Measurements from ENCODE around the gene VWA1.
A peak's percentile ranks its signal among the peaks of the same experiment; 100 is the strongest.
"Not testable (repeated sequence)": the region's sequence is repeated elsewhere in the genome, so short reads cannot be mapped to it uniquely, and the experiment has no call there.

The VWA1 gene

DNA sequence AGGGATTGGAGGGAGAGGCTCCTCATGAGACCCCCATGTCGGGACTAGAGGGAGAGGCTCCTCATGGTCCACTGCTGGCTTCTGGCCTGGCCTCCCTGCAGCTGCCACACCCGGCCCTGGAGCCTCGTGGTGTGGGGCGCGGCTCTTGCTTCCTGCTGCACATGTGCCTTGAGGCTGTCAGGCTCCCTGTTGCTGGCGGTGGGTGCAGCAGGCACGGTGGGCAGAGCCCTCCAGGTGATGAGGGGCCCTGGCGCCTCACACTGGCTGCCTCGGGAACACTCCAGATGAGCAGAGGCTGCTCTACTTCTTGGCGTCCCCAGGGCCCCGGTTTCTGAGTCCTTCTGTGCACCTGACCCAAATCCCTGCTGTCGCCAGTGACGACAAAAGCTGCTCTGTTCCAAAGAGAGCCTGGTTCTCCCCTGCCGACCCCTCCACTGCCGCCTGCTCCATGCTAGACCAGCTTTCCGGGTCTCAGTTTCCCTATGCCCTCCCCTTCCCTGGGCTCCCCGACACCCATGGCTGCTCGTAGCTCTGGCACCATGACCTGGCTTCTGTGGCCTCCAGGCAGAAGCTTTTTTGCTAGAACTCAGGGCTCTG is 26.3 kb downstream of the VWA1 start:
- DNase-seq = no peak

DNA sequence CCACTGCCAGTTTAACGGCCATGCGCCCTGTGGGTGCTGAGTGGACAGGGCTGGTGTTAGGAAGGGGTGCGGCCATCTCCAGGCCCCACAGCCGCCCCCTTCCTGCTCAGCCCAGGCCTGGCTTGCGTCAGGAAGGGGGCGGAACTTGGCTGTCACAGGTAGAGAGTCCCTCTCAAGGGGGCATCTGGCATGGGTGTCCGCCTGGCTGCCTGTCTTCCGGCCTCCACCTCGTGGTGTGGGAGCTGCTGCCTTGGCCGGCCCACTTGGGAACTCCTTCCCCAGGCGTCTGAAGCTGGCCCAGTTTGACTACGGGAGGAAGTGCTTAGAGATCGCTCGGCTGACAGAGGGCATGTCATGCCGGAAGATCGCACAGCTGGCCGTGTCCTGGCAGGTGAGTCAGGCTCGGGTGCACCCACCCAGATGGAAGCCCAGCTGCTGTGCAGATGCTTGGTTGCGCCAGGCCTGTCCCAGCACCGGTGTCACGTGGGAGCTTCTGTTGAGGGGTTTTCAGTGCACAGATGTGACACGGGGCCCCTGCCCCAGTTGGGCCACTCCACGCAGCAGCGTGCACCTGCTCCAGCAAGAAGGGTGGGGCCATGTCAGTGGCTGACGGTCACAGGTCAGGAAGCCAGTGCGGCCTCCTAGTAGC is 27.0 kb downstream of the VWA1 start:
- DNase-seq = no peak

DNA sequence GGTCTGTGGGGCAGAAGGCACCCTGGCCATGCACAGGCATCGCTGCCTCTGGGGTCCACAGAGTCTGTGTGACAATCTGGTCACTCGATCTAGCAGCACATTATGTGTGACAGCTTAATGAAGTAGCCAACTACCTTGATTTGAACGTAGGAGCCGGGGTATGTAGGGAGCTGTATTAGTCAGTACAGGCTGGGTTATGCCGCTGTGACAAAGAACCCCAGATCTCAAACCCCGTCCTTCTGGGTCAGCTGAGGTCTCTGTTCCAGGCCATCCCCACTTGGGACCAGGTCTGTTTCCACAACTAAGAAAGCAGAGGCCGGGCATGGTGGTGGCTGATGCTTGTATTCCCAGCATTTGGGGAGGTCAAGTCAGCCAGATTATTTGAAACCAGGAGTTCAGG is 27.8 kb downstream of the VWA1 start:
- DNase-seq = no peak

DNA sequence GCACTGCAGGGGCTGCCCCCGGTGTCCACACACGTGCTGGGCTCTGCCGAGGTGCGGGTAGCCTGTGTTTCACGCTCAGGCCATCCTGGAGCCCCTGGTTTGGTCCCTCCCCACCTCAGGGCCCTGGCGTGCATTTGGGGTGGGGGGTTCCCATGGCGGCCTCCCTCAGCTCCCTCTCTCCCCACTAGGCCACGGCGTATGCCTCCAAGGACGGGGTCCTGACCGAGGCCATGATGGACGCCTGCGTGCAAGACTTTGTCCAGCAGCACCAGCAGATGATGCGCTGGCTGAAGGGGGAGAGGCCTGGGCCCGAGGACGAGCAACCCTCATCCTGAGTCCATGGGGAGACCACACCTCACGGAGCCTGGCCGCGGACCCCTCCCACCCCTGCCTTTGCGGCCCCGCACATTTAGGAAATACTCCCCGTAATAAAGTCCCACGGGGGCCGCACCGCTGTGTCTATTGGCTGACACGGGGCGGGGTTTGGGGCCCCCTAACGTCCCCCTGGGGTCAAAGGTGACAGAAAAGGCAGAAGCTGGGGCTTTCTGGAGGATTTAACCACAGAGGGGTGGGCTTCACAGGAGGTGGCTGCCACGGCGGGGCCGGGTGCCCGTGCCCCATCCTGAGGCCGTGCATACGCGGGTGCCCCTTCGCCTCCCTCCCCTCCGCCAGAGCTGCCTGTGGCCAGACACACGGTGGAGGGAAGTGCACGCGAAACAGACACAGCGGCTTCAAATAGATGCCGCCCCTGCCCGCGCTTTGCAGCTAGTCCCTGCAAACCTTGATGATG is 32.9 kb downstream of the VWA1 start:
- DNase-seq = not testable (repeated sequence)

DNA sequence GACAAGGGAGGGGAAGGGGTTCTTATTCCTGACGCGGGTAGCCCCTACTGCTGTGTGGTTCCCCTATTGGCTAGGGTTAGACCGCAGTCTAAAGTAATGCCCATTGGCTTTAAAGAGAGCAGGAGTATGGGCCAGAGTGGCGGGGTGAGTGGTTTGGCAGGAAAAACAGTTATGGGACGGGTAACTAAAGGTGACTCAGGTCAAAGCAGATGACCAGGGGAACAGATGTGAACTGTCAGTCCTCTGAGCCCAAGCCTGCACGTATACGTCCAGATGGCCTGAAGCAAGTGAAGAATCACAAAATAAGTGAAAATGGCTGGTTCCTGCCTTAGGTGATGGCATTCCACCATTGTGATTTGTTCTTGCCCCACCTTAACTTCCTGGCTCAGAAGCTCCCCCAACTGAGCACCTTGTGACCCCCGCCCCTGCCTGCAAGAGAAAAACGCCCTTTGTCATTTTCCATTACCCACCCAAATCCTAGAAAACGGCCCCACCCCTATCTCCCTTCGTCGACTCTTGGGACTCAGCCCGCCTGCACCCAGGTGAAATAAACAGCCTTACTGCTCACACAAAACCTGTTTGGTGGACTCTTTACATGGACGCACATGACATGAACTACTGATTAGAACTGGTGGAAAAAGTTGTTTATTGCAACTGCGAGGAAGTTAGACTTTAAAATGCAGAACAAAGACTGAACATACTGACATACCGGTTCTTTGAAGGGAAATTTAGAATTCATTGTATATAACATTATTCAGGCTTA is 35.3 kb downstream of the VWA1 start:
- peak; percentile 8 to 18 for DNase-seq

DNA sequence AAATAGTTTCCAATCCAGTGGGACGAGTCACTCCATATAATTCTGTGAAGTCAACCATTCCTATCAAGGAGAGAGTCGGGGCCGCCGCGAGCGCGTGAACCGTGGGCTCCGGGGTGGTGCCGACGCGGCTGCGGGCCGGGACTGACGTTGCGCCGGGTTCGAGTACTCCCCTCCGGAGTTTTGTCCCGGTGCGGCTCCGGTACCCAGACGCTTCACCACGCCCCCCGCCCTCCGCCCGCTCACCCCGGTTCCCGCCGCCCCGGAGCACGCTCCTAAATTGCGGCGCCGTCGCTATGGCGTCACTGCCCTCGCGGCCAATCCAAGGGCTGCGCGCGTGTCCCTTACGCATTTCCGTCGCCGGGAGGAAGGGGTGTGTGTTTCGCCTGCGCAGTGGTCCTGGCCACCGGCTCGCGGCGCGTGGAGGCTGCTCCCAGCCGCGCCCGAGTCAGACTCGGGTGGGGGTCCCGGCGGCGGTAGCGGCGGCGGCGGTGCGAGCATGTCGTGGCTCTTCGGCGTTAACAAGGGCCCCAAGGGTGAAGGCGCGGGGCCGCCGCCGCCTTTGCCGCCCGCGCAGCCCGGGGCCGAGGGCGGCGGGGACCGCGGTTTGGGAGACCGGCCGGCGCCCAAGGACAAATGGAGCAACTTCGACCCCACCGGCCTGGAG is 36.0 kb downstream of the VWA1 start, which contains the start of gene ATAD3B:
Gene ATAD3B (plus strand): TSS at position 377 of the 664 bp plus-strand sequence. CDS start 120 bp downstream, at position 497.
- DNase-seq = peak; percentile 91 to 94

DNA sequence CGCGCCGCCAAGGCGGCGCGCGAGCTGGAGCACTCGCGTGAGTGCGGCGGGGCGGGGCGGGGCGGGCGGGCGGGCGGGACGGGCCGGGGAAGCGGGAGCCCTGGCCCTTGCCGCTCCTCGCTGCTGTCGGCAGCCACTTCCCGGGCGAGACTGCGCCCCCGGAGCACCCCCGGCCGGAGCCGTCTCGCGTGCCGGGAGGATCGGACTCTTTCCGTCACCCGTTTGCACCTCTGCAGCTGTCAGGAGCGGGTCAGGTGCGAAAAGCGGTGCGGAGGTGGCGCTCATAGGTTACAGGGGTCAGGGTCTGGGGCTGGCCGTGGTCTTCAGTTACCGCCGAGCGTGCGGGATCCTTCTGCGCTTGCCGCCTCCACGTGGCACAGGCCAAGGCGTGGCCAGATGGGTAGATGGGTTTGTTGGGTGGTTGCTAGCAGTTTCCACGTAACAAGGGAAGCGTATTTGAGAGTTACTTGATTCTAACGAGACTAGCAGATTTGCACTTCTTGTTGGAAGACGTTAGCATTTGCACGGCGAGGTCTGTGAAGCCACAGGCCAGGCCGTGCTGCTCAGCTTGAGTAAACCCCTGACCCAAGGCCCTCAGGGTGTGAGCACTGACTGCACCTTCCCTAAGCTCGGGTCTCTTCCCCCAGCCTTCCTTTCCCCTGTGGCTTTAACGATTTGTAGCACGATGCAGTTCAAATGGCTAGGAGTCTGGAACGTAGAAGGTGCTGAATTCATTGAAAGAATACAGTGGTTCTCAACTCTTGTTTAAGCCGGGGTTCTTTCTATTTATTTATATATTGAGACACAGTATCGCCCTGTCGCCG is 36.8 kb downstream of the VWA1 start:
- DNase-seq = not testable (repeated sequence)

DNA sequence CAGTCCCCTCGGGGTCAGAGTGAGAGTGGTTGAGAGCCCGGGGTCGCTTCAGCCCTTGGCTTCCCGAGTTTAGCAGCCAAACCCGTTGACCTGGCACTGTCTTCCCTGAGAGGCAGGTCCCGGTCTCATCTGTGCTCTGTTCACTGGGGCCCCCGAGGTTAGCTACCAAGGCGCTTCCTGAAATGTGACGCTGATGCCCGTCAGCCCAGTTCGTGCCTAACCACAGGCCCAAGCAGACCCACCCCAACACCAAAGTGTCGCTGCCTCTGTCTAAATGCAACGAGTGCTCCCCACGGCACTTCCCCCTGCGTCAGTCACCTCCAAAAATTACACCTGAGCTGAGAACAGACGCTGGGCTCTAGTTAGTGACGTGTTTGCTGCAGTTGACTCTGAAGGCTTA is 40.5 kb downstream of the VWA1 start:
- not testable (repeated sequence) for DNase-seq

DNA sequence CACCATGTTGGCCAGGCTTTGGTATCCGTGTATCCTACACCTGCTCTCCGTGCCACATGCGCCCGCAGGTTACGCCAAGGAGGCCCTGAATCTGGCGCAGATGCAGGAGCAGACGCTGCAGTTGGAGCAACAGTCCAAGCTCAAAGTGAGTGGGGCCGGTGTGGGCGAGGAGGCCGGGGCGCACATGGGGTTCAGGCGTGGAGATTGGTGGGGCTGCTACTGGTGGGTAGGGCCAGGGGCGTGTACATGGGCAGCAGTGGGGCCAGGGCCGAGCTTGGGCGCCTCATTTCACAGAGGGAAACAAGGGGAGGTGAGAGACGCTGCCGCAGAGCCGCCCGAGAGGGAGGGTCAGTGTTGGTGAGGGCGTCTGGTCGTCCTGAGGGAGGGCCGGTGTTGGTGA is 41.7 kb downstream of the VWA1 start:
- DNase-seq = no peak

DNA sequence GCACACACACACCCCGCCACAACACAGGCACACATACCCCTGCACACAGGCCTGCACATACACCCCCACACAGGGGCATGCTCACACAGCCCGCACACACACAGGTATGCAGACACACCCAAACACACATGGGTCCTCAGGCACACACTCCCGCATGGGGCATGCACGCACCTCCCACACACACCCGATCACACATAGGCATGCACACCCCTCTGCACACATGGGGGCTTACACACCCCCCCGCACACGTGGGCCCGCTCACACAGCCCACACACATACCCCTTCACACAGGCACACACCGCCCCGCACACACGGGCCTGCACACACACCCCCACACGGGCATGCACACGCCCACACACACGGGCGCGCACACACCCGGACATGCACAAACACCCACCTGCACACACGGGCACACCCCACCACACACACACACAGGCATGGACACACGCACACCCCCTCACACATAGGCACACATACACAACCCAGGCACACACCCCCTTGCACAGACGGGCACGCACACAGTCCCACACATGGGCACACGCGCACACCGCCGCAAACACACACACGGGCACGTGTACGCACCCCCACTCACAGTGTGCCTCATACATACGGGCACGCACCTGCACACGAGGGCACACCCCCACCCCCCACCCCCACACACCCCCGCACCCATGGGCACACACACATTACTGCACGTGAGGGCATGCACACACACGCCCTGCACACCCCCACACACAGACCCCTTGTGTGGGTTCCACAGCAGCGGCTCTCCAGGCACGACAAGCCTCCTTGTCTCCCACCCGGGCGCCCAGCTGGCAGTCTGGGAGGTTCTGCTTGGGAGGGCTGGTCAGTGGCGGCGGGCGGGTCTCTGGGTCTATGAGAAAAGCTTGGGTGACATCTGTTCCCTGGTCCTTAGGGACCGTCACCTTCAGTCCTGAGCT is 44.3 kb downstream of the VWA1 start:
- no peak for DNase-seq

DNA sequence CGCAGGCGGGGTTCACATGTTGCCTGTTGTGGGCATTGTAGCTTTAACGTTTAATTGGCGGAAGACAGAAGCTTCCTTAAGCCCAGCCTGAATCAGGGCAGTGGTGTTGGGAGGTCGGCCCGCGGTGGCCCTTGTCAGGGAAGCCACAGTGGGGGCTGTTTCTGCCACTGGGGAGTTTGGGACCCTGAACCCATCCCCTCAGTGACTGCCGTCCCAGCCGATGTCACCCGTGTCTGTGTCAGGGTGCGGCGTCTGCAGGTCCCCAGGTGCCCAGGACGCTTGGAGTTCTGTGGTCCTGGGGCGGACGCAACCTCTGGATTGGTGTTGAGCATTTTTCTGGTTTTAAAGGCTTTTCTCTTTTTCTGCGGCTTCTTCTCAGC is 45.0 kb downstream of the VWA1 start:
- DNase-seq = not testable (repeated sequence)

DNA sequence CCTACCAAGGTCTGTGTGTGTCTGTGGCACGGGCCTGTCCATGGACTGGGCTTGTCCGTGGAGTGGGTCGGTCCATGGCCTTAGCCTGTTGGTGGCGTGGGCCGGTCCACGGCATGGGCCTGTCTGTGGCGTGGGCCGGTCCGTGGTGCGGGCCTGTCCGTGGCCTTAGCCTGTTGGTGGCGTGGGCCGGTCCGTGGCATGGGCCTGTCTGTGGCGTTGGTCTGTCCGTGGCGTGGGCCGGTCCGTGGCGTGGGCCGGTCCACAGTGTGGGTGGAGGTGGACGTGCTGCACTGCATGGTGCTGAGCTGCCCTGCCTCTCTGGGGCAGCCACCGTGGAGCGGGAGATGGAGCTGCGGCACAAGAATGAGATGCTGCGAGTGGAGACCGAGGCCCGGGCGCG is 46.3 kb downstream of the VWA1 start:
- DNase-seq = not testable (repeated sequence)

DNA sequence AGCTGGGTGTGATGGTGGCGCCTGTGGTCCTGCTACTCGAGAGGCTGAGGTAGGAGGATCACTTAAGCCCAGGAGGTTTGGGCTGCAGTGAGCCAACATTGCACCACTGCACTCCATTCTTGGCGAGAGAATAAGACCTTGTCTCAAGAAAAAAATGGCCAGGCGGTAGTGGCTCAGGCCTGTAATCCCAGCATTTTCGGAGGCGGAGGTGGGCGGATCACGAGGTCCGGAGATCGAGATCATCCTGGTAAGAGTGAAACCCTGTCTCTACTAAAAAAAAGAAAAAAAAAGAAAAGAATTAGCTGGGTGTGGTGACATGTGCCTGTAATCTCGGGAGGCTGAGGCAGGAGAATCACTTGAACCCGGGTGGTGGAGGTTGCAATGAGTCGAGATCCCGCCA is 47.4 kb downstream of the VWA1 start:
- peak in 1 of 2 donors; percentile 26 for DNase-seq

DNA sequence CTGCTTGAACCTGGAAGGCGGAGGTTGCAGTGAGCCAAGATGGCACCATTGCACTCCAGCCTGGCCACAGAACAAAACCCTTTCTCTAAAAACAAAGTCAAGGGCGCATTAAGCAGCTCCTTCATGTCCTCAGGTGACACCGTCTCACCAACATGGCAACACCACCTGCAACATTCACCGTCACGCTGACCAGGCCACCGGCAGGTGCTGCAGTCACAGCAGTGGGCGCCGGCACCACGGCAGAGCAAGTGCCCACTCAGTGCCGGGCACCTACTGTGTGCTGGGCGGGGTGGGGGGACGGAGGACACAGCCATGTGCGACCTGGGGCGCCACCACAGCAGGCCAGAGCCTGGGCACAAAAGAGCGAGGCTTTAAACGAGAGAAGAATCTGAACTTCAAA is 48.2 kb downstream of the VWA1 start:
- no peak for DNase-seq

DNA sequence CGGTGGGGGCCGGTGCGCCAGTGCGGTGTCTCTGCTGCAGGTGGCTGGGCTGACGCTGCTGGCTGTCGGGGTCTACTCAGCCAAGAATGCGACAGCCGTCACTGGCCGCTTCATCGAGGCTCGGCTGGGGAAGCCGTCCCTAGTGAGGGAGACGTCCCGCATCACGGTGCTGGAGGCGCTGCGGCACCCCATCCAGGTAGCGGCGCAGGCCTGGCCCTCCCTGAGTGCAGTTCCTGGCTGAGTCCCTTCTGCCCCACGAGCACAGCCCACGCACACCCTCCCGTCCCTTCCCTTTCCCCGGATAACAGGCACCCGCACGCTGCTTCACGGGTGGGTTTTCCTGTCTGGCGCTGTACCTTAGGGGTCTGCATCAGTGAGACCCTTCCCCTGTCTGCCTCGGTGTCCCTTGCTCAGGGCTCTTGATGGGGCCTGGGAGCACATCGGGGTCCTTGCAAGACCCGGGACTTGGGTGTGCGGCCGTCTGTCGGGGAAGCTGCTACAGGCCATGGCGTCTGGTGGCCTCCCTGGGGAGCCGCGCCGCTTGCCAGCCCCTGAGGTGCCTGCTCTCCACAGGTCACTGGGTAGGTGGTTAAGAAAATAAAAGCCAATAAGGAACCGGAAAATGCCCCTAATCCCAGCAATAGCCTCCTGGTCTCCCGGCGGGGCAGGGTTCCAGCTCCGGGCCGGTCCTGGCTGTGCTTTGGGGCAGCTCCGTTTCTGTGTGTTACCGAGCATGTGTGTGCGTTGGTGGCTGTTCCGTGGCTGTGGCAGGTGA is 49.7 kb downstream of the VWA1 start:
- not testable (repeated sequence) for DNase-seq

DNA sequence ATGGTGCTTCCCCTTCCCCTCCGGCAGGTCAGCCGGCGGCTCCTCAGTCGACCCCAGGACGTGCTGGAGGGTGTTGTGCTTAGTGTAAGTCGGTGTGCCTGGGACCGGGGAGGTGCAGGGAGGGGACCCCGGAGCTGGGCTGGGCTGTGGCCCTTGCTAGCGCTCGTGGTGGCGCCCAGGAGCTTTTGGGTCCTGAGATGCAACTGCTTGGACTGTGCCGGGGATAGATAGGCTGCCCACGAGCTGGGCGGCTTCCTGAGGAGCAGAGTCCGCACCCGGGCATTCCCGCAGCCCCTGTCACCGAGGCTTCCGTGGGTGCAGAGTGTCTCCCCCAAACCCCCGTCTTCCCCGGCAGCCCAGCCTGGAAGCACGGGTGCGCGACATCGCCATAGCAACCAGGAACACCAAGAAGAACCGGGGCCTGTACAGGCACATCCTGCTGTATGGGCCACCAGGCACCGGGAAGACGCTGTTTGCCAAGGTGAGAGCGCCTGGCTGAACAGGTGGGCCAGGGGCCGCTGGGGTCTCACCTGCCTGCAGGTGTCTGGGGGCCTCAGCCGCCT is 50.3 kb downstream of the VWA1 start:
- not testable (repeated sequence) for DNase-seq

DNA sequence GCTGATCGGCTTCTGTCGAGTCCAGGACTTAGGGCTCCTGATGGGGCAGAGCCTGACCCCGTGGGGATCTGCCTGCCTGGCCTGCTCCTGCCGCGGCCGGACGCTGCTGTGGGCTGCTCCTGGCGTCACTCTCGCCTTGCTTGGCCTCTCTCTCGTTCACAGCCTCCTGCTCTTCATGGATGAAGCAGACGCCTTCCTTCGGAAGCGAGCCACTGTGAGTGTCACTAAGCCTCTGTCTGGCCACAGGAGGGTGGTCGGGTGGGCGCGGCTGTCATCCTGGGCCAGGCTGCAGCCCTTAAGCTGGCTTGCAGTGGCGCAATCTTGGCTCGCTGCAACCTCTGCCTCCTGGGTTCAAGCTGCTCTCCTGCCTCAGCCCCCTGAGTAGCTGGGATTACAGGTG is 52.2 kb downstream of the VWA1 start:
- DNase-seq = no peak

DNA sequence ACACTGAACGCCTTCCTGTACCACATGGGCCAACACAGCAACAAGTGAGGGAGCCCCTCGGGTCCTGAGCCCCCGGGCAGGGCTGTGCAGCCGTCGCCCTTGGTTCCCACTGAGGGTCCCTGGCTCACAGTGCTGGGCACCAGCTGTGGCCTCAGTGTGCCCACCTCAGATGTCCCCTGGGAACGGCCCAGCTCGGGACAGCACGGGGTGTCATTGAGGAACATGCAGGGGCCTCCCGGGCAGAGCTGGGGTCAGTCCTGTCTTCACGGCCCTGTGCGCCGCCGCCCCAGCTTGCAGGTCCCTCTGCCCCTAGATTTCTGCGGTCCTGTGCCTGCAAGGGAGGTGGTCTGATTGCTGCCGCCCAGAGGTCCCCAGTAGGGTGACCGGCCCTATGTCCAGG is 53.7 kb downstream of the VWA1 start:
- DNase-seq = no peak

DNA sequence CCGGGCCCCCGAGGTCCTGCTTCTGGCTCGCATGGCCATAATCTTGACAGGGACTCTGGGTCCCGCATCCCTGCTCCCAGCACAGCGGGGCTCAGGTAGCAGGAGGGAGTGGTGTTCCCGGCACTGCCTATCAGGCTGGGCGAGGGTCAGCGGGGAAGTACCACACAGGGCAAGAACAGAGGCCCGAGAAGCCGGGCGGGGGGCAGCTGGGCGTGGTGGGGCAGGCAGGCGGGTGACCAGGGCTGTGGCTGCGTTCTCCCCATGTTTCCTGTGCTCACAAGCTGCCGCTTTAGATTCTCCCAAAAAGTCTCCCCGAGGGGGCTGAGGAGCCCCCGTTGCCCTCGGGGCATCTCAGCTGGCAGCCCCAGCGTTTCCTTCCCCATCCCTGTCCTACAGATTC is 54.4 kb downstream of the VWA1 start:
- DNase-seq = no peak
